OCI-LY7 (cell line): ENCODE data around the gene ATP9B. TPM values are rescaled to one million over a fixed set of nuclear protein-coding genes. Genes with fewer than 3 reads are reported as not detected.
"Not testable (repeated sequence)": the region's sequence is repeated elsewhere in the genome, so short reads cannot be mapped to it uniquely, and the experiment has no call there.

Experiments
- BruUV-seq: library from RNA; stranded (reverse); fragments of 400-500 nt; replicated peaks from 2 replicates; lab custom pipeline; 2021; lab: Mats Ljungman, UMichigan
- CTCF ChIA-PET: fragments of 300-600 bp; sonication (Branson Sonifier 250); formaldehyde crosslinking; loops from one replicate; lab custom pipeline; 2022; ENCODE audit warnings: antibody characterized with exemption; ENCODE audit not compliant: unreplicated experiment; lab: Charles Lee
- POLR2A ChIA-PET: fragments of 300-600 bp; sonication (Branson Sonifier 250); formaldehyde crosslinking; loops from one replicate; lab custom pipeline; 2022; ENCODE audit warnings: antibody characterized with exemption; lab: Charles Lee
- DNase-seq: peaks from one replicate; pipeline ENCODE4 v3.0.0-alpha.2; 2015; ENCODE audit warnings: low spot score
- H2AFZ ChIP-seq: fragments of 200-600 bp; sonication (generic), shearing (Covaris generic); 2 replicates; pipeline ENCODE4 v1.6.1; 2014; ENCODE audit warnings: mild to moderate bottlenecking, antibody characterized with exemption, low read length, moderate library complexity
- H3K27ac ChIP-seq: fragments of 200-600 bp; sonication (generic); 2 replicates; pipeline ENCODE4 v1.5.1; 2014; ENCODE audit warnings: mixed run types, low read depth, mild to moderate bottlenecking, moderate library complexity, low read length, inconsistent platforms; ENCODE audit not compliant: poor library complexity, severe bottlenecking
- H3K36me3 ChIP-seq: fragments of 200-600 bp; sonication (generic); 2 replicates; pipeline ENCODE4 v1.6.1; 2014; ENCODE audit warnings: mild to moderate bottlenecking, antibody characterized with exemption, low read length, moderate library complexity, mixed read lengths; ENCODE audit not compliant: insufficient read depth
- H3K4me1 ChIP-seq: fragments of 200-600 bp; sonication (generic); 2 replicates; pipeline ENCODE4 v1.5.1; 2014; ENCODE audit warnings: mild to moderate bottlenecking, low read length; ENCODE audit not compliant: insufficient read depth, poor library complexity, severe bottlenecking
- H3K4me2 ChIP-seq: fragments of 200-600 bp; sonication (generic); 2 replicates; pipeline ENCODE4 v1.6.1; 2014; ENCODE audit warnings: mild to moderate bottlenecking, low read length
- H3K4me3 ChIP-seq: fragments of 200-600 bp; sonication (generic); 2 replicates; pipeline ENCODE4 v1.5.1; 2014; ENCODE audit warnings: mild to moderate bottlenecking, low read depth, low read length; ENCODE audit not compliant: poor library complexity, severe bottlenecking
- H3K79me2 ChIP-seq: fragments of 200-600 bp; sonication (generic); 2 replicates; pipeline ENCODE4 v1.6.1; 2016; ENCODE audit warnings: low read depth, mild to moderate bottlenecking, low read length, moderate library complexity, mixed read lengths; ENCODE audit not compliant: insufficient read depth
- H3K9me2 ChIP-seq: fragments of 200-600 bp; sonication (generic); 2 replicates; pipeline ENCODE4 v1.6.1; 2016; ENCODE audit warnings: mild to moderate bottlenecking, low read length, mixed read lengths; ENCODE audit not compliant: insufficient read depth
- H3K9me3 ChIP-seq: fragments of 200-600 bp; sonication (generic); 2 replicates; pipeline ENCODE4 v1.6.1; 2014; ENCODE audit warnings: mild to moderate bottlenecking, mixed run types, low read length, mixed read lengths
- H4K20me1 ChIP-seq: fragments of 200-600 bp; sonication (generic); 2 replicates; pipeline ENCODE4 v1.6.1; 2014; ENCODE audit warnings: mild to moderate bottlenecking, antibody characterized with exemption, low read length, moderate library complexity, mixed read lengths; ENCODE audit not compliant: insufficient read depth
- CTCF ChIP-seq: fragments of 200-600 bp; sonication (generic); conservative IDR thresholded peaks from 2 replicates; pipeline ENCODE4 v1.5.1; 2014; ENCODE audit warnings: mild to moderate bottlenecking, antibody characterized with exemption, low read length, moderate library complexity, mixed read lengths
- EZH2phosphoT487 ChIP-seq: fragments of 200-600 bp; sonication (generic); IDR thresholded peaks from 2 replicates; pipeline ENCODE4 v1.6.1; 2018; ENCODE audit warnings: low read depth, borderline replicate concordance, mild to moderate bottlenecking, mixed run types, antibody characterized with exemption, low read length, moderate library complexity, mixed read lengths
- intact Hi-C: fragments of 100-400 bp; cut with micrococcal nuclease; formaldehyde crosslinking; loops from one replicate; pipeline ENCODE4 v1.10.0; 2022; ENCODE audit not compliant: unreplicated experiment
- total RNA-seq, 2 experiments: library from RNA; depleted of rRNA in 1 of 2; stranded (reverse); fragments of >200 nt in 1 of 2; shearing (Covaris generic) in 1 of 2; gene quantifications; 2 replicates each; pipeline ENCODE4 v1.2.3, GENCODE V29; 2014 to 2022

Gene ATP9B
- total RNA-seq, 2 experiments from 2014 or later = 27.1 to 36.4 TPM

DNA sequence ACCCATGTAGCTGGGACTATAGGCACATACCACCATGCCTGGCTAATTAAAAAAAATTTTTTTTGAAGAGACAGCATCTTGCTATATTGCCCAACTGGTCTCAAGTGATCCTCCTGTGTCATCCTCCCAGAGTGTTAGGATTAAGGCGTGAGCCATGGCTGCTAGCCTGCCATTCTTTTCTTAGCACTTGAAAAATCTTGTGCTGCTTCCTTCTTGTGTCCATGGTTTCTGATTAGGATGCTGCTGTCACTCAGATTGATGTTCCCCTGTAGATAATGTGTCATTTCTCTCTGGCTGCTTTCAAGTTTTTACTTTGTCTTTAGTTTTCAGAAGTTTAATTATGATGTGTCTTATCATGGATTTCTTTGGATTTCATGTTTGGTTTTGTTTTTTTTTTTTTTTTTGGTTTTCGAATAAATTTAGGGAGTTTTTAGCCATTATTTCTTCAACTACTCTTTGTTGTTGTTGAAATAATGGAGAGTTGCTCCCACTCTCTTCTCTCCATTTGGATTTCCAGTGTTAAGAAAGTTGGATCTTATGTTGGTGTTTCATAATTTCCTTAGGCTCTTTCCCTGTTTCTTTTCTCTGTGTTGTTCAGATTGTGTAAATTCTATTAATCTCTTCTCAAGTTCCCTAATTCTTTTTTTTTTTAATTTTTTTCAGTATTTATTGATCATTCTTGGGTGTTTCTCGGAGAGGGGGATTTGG, 2.5 kb downstream of the ATP9B start:
- peaks cover 59% of the 10 kb centered on the region for H3K79me2 ChIP-seq
- ChIA-PET CTCF (interaction anchor here (0.5 kb wide), 1 partner anchor 258 kb away, joined by 3 read pairs; no protein-coding TSS in a partner anchor), POLR2A (interaction anchor here (0.6 kb wide), 1 partner anchor 113 kb away, joined by 5 read pairs; no protein-coding TSS in a partner anchor)
- no peaks in the 10 kb centered on the region for H4K20me1 ChIP-seq
- H3K9me3 ChIP-seq = 0 out of 2 replicates have a peak, but pooled peaks cover 6% of the 10 kb centered on the region
- peaks cover 13% of the 10 kb centered on the region; the same call in 1 of the 2 replicates for H3K36me3 ChIP-seq
- intact Hi-C loops = loop anchor here (5.0 kb wide), 1 partner anchor 126 kb away; no protein-coding TSS in a partner anchor
- H3K4me2 ChIP-seq = peak overlapping the region; percentile 93
- H3K9me2 ChIP-seq = no peaks in the 10 kb centered on the region
- peaks cover 21% of the 10 kb centered on the region for H3K4me1 ChIP-seq
- no peak overlapping the region for H2AFZ ChIP-seq
- H3K4me3 ChIP-seq = peak overlapping the region; percentile 94
- peak overlapping the region; percentile 58 for H3K27ac ChIP-seq
- TF ChIP-seq EZH2phosphoT487 (no peak), CTCF (no peak)
- no peak for DNase-seq
- BruUV-seq = no TSS peak

DNA sequence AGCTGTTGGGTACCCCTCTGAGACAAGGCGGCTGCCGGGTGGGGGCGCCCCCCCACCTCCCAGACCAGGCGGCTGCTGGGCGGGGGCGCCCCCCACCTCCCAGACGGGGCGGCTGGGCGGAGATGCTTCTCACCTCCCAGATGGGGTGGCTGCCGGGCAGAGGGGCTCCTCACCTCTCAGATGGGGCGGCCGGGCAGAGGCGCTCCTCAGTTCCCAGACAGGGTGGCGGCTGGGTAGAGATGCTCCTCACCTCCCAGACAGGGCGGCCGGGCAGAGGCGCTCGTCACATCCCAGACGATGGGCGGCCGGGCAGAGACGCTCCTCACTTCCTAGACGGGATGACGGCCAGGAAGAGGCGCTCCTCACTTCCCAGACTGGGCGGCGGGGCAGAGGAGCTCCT, 3.5 kb downstream of the ATP9B start:
- H3K4me1 ChIP-seq = peaks cover 28% of the 10 kb centered on the region
- H3K4me2 ChIP-seq, H3K9me3 ChIP-seq, DNase-seq, H2AFZ ChIP-seq, H3K4me3 ChIP-seq, POLR2A ChIA-PET, CTCF ChIA-PET, H3K27ac ChIP-seq, BruUV-seq, H4K20me1 ChIP-seq, H3K9me2 ChIP-seq: not testable (repeated sequence)
- intact Hi-C loops = loop anchor here (5.0 kb wide), 1 partner anchor 125 kb away; no protein-coding TSS in a partner anchor
- H3K79me2 ChIP-seq = peaks cover 69% of the 10 kb centered on the region
- H3K36me3 ChIP-seq = peaks cover 18% of the 10 kb centered on the region; the same call in 1 of the 2 replicates

DNA sequence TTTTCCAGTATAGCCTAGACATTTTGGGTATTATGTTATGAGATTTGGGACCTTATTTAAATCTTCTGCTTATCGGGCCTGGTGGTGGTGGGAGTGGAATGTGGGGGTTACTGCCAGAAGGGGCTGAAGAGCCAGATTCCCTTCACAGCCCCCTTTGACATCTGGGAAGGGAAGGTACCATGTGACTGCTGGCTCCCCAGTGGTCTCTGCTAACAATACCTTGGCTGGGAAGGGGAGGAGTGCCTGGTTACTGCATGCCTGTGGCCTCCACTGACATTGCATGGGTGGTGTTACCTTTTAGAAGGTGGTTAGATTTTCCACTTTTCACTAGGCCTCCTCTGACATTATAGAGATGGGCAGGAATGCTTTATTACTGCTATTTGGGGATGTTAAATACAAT, 8.0 kb downstream of the ATP9B start:
- peak overlapping the region; percentile 41; the same call in 1 of the 2 replicates for H3K4me2 ChIP-seq
- peaks cover 30% of the 10 kb centered on the region for H3K36me3 ChIP-seq
- no peak overlapping the region for H3K4me3 ChIP-seq
- peaks cover 18% of the 10 kb centered on the region for H3K4me1 ChIP-seq
- ChIA-PET POLR2A (no interaction called here), CTCF (no interaction called here)
- no peak overlapping the region for H3K27ac ChIP-seq
- H4K20me1 ChIP-seq = no peaks in the 10 kb centered on the region
- intact Hi-C loops = no loop called here
- H2AFZ ChIP-seq = no peak overlapping the region
- no peaks in the 10 kb centered on the region for H3K9me2 ChIP-seq
- H3K79me2 ChIP-seq = peaks cover 53% of the 10 kb centered on the region
- no TSS peak for BruUV-seq
- TF ChIP-seq EZH2phosphoT487 = no peak
- no peak for TF ChIP-seq CTCF
- DNase-seq = no peak
- H3K9me3 ChIP-seq = no peaks in the 10 kb centered on the region

DNA sequence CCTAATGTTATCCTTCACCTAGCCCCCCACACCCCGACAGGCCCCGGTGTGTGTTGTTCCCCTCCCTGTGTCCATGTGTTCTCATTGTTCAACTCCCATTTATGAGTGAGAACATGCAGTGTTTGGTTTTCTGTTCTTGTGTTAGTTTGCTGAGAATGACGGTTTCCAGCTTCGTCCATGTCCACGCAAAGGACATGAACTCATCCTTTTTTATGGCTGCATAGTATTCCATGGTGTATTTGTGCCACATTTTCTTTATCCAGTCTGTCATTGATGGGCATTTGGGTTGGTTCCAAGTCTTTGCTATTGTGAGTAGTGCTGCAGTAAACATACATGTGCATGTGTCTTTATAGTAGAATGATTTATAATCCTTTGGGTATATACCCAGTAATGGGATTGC, 9.6 kb downstream of the ATP9B start:
- H3K4me3 ChIP-seq, intact Hi-C loops, H3K27ac ChIP-seq, POLR2A ChIA-PET, H4K20me1 ChIP-seq, BruUV-seq, H2AFZ ChIP-seq, CTCF ChIA-PET, H3K9me3 ChIP-seq, H3K9me2 ChIP-seq, DNase-seq, H3K4me2 ChIP-seq: not testable (repeated sequence)
- H3K36me3 ChIP-seq = peaks cover 38% of the 10 kb centered on the region
- peaks cover 48% of the 10 kb centered on the region for H3K79me2 ChIP-seq
- H3K4me1 ChIP-seq = peaks cover 18% of the 10 kb centered on the region
